Fibroblast of skin of abdomen (primary cell): ENCODE measurements around the gene LCA5L.
A peak's percentile ranks its signal among the peaks of the same experiment; 100 is the strongest.
"Not testable (repeated sequence)": the region's sequence is repeated elsewhere in the genome, so short reads cannot be mapped to it uniquely, and the experiment has no call there.

Source experiments
- DNase-seq: peaks from one replicate; pipeline ENCODE4 v3.0.0-alpha.2; 2013

LCA5L gene

DNA sequence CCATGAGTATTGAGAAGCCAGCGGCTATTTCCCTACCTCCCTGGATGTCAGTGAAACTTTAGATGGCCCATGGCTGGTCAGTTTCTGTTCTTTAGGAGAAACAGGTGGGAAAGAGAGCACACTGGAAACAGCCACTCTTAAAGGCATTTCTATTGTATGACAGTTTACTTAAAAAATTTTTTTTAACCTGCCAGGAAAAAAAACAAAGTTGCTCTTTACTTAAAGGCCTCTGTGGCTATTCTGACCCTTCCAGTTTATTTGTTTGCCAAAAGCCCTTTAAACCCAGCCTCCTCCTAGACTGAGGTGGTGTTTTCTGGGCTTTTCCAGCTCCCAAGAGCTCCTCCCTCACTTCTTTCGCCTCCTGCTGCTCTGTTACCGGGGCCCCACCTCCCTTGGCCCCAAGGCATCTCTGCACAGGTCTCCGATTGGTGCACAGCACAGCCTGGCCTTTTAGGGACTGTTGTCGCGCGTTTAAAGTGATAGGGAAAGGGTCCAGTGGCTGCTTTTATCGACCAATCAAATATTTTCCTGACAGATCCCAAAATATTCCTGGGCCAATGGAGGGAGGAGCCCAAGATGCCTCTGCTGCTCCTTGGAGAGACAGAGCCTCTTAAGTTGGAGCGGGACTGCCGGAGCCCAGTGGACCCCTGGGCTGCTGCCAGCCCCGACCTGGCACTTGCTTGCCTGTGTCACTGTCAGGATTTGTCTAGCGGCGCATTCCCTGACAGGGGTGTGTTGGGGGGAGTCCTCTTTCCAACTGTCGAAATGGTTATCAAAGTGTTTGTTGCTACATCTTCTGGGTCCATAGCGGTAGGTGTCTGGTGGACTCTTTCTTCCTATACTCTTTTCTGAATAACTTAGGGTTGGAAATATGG is 6.0 kb upstream of the LCA5L start, which contains the start of gene SH3BGR:
TSS of gene SH3BGR (plus strand) at position 639 of the 875 bp plus-strand sequence. CDS start at position 766, 127 bp downstream.
- no peak for DNase-seq

DNA sequence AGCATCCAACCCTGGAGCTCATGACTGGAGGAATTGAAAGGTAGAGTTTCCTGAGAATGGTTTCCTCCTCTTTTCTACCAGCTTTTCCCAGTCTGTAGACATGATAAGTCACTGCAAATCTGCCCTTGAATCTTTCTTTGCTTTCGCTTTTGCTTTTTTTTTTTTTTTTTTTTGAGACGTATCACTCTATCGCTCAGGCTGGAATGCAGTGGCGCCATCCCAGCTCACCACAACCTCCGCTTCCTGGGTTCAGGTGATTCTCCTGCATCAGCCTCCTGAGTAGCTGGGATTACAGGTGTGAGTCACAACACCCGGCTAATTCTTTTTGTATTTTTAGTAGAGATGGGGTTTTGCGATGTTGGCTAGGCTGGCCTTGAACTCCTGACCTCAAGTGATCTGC is 1.7 kb upstream of the LCA5L start:
- no peak for DNase-seq

DNA sequence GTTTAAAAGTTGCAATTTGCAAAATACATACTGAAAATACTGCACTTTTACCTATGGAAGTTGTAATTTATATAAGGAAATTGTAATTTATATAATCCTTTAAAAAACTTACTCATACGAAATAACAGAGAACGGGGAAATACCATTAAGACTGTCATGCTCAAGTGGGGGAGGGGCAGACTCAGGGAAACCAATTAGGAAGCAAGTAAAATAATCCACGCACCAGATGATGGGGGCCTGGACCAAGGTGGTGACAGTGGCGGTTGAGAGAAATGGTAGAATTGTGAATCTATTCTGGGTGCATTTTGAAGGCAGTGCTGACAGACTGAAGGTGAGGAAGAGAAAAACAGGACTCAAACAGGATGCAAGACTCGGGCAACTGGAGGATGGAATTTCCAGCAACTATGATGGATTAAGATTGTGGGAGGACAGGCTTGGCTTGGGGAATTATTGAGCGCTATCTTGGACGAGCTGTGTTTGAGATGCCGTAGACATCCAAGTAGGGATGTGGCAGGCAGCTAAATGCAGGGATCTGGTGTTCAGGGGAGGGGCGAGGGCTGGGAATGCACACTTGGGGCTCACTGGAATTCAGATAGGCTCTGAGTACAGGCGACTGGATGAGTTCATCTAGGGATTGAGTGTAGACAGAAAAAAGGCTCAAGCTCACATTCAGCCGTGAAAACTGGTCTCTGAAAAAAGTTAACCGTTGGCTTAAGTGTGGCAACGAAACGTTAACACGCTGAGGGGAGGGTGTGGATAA is 977 bp downstream of the LCA5L start:
- peak; percentile 78 for DNase-seq

DNA sequence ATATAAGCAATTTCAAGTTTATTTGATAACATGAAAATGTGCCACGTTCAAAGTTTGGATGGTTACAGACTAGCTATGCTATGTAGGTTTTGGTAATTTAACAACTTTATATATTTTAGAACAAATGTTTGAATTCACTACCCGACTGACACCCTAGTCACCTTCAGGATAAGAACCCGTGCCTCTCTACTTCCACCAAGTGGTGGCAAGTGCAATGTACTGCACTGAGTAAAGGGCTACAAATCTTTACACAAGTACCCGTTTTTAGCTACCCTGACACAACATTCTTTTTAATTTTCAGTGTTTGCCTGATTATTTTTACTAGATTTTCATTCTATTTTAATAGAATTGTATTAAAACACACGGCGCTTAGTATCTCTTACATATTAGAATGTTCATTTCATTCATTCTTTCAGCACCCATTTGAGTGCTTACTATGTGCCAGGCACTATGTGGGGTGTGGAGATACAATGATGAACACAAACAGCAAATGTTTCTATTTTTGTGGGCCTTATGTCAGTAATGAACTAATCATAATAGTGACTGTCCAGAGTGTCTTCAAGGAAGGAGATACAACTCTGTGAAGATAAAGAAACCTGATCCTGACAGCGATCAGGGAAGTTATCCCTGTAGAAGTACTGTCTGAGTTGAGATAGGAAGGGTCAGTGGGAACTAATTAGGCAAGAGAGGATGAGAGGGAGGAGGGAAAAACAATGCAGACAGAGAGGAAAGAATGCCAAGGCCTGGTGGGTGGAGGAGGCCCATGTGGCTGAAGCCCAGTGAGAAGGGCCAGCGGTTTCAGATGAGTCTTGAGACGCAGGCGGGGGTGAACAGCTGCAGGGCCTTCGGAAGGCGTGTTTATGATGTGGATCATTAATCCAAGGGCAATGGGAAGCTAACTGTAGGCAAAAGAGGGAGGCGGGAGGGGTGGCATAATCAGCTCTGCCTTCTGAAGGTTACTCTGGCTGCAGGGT is 3.8 kb downstream of the LCA5L start:
- peak; percentile 39 for DNase-seq

DNA sequence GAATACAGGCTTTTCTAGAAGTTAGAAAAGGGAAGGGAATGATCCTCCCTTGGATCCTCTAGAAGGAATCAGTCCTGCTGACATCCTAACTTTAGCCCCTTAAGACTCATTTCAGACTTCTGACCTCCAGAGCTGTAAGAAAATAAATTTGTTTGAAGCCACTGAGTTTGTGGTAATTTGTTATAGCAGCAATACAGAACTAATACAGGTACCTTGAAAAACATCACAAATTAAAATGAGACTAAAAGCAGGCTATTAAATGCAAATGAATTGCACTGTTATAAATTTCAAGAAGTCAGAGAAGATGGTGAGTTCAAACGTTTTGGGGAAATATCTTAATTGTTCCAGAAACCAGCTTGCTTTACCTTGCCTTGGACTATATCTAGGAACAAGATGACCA is 6.3 kb downstream of the LCA5L start:
- no peak for DNase-seq

DNA sequence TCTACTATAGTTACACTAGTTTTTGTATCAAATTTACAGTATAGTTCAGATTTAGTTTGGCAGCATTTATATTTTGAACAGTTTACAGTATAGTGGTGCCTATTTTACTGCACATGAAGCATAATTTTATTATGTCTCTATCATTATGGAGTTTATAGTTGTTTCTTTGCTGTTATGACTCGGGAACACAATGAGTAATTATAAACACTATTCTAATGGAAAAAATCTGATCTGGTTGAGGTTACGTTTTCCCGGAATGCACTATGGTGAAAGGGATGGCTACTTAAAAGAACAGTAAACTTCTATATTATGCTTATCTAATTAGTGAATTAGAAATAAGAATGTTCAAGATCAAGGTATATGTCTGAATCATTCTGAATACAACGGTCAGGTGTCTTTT is 10.6 kb downstream of the LCA5L start:
- no peak for DNase-seq

DNA sequence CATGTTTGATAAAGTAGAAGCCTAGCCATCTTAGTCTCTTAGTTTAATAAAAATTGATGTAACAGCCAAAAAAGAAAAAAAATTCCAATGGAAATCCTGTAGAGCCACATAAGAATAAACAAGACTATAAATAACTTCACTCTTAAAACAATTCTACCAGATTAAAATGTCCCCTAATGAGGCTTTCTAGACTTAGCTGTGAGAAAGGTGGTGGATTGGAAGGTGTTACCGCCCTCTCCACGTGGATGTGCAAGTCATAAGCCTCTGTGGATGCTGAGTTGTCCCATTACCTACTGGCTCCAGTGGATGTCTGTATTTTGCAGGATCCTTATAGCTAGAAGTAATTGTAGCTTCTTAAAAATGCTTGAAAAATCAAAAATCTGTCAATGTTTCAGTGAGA is 14.6 kb downstream of the LCA5L start:
- no peak for DNase-seq

DNA sequence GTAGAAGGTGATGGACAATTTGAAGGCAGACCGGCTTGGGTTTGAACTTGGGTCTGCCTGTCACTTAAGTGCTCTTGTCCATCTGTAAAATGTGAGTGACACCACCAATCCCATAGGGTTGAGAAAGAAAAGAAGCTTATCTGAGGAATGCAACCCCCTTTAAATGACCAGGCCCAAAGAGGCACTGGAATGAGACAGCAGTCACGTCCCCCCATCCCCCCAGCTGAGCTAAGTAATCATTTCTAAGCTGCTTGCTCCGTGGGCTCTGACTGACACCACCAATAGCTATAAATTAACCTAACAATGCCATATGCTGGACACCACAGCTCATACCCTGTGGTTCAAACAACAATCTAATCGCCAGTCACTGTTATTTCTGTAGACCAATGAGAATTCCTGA is 15.1 kb downstream of the LCA5L start:
- peak; percentile 31 for DNase-seq

DNA sequence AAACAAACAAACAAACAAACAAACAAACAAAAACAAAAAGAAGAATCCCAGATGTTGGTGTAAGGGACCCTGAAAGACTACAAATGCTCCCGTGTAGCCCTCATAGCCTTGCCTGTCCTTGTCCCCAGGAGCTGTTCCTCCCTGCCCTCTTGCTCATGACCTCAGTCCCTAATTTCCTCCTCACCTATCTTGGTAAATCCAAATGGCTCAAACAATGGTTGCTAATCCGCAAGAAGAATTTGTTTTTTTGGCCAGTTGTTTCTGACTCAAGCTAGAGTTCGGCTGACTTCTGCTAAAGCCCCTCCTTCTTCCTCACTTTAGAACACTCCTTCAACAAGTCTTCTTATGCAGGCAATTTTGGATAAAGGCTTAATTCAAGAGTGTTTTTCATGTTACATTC is 15.6 kb downstream of the LCA5L start:
- no peak for DNase-seq

DNA sequence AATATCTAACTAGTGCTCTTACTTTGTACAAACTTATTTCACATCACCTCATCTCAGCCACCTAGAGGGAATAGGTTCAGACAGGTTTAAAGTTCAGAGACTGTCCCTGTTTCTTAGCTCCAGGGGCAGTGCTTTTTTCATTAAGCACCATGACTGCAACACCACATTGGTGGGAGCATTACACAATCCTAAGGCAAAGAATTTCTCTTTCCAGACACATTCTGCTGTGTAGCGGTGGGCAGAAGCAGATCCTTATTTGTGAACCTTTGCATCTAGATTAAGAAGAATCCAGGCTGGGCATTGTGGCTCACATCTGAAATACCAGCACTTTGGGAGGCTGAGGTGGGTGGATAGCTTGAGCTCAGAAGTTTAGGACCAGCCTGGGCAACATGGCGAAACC is 16.1 kb downstream of the LCA5L start:
- DNase-seq: no peak

DNA sequence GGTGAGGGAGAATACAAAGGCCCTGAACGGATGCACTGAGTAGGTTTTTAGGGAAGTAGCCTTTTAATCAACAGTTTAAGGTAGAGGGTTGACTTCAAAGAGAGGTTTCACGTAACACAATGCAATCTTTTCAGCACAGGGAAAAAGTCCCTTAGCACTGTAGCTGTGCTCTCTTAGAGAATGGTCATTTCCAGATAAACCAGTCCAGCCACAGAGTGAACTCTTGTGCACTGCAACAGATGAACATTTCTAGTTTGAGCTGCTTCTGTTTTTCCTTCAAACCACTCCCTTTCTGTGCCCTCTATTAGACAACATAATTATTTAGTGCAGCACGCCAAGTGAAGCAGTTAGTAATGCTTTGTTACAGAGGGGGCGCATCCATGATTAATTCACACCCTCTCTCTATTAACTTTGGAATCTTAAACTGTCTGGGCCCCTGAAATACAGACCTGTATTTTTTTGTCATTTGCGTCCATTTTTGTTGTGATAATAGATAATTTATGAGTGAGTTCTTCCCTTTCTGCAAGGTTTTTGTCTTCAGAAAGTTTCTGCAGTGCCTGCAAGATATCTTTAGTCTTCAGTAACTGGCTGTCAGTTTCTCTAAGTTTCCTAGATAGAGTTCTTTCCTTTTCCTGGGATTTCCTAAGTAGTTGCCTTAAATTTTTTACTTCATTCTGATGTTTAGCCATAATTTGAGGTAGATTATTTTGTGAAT is 22.9 kb downstream of the LCA5L start:
- no peak for DNase-seq

DNA sequence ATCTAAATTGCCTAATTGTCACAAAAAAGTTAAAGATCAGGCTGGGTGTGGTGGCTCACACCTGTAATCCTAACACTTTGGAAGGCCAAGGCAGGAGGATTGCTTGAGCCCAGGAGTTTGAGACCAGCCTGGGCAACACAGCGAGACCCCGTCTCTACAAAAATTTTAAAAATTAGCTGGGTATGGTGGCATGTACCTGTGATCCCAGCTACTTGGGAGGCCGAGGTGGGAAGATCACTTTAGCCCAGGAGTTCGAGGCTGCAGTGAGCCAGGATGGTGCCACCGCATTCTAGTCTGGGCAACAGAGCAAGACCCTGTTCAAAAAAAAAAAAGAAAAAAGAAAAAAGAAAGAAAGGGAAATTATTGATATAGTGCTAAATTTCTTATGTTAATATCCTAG is 26.4 kb downstream of the LCA5L start:
- not testable (repeated sequence) for DNase-seq

DNA sequence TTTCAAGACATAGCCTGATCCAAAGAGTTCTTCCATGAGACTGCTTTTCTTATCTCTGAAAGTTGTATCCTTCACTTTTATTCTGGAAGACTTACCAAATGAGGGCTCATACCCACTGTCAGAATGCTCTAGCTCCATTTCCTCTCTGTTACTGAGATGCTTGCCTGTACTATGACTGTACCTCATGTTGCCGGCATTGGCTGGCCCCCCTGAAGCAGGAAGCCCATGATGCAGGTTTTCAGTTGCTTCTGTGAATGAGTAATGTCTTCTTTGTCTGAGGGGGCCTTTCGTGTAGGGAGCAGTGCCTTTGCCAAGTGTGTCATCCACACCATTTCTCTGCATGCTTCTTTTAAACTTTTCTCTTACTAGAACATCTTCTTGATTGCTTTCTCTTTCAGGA is 39.5 kb downstream of the LCA5L start:
- no peak for DNase-seq

DNA sequence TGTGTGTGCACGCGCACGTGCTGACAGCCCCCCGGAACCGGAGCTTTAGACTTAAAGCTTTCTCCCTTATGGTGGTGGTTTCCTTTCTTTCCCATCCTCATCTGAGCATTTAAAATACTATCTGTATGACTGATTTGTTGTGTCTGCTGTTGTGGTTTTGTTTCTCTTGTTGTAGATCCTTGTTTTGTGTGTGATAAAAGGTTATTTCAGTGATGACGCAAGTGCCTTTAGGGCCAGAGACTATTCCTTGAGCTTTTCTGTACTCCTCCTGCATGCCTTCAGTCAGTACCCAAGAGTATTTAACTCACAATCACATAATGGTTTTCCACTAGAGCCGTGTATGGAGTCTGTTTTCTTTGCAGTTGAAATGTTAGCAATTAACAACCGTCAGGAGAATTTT is 45.4 kb downstream of the LCA5L start:
- peak; percentile 10 for DNase-seq

DNA sequence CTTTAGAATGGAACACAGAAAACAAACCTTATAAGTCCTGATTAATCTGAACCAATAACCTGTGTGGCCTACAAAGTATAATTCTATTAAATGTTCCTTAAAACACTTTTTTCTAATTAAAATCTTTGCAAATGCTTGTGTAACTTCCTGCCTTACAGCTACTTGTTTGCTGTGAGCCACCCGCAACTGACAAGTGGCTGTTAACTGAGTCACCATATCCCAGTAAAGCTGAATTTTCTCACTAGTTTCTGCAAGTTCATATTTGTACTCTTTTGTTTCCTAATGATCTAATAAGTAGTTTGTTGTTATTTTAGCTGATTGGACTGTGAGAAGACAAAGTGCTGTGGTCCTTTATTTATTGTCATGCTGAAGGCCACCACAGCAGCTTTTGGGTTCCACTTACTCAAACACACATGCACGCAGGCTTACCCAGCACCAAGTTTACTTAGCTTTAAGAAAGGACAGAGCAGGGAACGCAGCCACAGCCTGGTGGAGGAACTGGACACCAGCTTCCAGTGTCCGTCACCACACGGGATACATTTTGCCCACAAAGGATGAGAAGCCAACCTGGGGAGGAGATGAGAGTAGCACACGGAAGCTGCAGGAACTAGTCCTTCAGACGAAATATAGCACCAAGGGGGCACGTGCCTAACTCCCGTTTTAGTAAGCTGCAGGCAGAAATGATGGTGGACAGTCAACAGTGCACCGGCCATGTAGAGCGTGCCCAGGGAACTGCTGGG is 47.8 kb downstream of the LCA5L start:
- no peak for DNase-seq

DNA sequence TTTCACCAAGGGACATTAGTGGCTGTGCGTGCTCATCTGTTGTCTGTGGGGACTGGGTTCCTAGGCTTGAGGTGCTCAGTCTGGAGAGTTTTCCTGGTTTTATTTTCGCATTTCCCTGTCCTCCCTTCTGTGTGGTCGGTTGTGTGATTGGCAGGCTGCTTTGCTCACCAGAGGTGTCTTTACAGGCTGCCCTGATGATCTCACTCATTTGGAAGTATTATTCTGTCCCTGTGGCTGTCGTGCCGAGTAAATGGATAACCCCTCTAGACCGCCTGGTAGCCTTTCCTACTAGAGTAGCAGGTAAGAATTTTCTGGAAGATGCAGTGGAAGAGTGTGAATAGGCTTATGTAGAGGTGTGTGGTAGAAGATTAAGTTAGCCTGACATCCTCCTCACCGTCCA is 52.6 kb downstream of the LCA5L start:
- DNase-seq: no peak

DNA sequence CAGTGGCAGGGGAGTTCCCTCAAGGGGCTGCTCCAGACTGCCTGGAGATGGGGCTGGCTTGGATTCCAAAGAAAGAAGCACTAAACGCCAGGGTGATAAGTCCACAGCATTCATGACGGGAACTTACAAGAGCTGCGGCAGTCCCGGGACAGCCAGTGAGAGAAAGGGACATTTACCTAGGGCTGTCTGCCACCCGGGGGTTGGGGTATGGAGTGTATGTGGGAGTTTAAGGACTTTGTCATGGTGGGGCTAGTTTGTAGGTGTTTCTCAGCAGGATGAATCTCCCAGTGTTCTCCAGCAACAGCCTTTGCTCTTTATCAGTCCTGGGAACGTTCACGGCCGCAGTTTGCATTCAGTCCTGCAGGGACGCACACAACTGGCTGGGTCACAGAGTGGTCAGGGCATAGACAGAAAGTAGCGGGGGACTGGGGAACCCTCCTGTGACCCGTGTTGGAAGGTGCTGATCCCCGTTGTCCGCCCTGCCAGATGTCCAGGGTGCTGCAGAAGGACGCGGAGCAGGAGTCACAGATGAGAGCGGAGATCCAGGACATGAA is 55.3 kb downstream of the LCA5L start:
- DNase-seq: no peak

DNA sequence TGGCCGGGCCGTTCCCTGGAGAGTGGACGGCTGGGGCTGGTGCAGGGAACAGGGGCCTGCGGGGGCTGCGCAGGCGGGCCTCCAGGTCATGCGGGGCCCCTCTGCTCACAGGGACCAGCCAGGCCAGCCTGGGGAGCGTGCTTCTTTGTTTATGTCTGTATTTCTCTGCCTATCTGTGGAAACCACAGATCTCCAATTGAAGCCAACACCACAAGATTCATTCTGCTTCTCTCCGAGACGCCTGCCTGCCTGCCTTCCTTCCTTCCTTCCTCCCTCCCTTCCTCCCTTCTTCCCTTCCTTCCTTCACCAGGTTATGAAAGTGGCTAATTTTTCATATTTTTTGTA is 56.8 kb downstream of the LCA5L start:
- no peak for DNase-seq

DNA sequence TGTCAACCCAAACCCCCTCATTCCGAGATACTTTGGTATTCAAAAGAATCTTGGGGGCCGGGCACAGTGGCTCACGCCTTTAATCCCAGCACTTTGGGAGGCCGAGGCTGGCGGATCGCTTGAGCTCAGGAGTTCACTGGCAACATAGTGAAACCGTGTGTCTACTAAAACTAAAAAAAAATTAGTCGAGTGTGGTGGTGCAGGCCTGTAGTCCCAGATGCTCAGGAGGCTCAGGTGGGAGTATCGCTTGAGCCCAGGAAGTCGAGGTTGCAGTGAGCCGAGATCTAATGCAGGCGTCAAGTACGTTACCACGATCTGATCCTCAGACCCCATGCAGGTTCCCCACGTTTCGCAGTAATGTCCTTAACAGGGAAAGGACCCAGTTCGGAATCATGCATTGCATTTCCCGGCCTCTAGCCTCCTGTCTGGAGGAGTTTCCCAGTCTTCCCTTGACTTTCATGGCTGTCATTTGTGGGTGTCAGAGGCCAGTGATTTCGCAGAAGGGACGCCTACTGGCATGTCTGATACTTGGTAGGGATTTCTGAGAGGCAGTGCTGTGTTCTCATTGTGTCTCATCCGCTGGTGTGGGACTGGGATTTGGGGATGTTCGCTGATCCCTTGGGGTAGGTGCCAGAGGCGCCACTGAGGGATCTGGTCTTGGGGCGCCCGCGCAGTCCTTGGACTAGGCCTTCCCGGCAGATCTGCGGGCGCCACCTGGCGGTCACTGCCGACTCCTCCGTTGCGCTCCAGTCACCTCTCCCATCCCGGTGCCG is 57.4 kb downstream of the LCA5L start:
- DNase-seq: peak; percentile 78

DNA sequence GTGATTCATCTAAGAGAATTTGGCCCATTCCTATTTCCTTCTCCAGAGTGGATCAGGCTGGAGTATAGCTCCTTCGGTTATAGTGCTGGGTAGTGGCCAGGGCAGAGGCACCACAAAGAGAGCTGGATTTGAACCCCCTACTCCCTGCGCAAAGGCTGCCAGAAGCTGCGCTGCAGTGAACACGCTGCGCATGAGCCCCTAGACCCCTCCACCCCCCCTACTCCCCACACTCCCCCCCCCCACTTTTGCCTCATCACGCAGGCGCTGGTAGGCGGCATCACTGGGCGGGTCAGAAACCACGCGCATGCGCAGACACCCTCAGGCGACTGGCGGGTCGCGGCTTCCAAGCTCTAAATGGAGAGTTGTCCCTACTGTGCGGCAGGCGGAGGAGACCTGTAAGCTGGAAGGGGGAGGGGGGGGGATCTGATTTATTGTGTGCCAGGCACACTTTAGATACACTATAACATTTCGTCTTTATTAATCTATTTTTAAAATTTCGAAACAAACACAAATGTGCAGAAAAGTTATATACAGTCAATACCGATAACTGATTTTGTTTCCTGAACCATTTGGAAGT is 58.0 kb downstream of the LCA5L start:
- peak; percentile 88 for DNase-seq
